GM18870 (cell line): ENCODE results near the gene TSPAN9.

Experiments
- ATAC-seq: cut with Tn5 transposase; IDR thresholded peaks from one replicate; pipeline ENCODE4 v1.9.1; 2021; ENCODE audit warnings: moderate library complexity; ENCODE audit not compliant: unreplicated experiment

TSPAN9 gene

DNA sequence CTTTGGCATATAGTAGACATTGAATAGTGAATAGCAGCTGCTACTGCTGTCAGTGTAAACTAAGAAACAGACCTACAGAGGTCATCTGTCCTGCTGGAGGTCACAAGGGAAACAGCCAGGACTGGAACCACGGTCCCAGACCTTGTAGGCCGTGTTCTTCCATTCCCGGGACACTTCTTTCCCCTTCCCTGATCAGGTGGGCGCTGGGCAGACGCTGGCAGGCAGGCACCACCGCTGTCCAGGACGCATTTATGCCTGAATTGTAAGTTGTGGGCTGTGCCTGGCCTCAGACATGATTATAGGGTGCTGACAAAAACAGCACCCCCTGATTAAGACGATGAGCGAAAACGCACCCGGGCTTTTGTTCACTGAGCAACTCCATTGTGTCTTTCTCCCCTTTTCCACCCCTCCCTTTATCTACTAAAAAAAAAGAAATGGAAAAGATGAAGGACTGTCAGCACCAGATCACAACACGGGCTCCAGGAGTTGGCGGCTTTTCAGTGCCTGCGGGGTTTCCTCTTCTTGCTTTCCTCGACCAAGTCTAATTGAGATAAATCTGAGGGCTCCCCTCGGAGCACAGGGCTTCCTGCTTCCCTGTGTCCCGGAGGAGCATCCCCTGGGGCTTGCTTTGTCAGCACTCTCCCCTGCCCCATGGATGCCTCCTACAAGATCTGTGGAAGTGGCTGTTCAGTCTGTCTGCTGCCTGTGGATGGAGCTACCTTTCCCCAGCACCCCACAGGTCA is 80.6 kb downstream of the TSPAN9 start:
- ATAC-seq = no peak

DNA sequence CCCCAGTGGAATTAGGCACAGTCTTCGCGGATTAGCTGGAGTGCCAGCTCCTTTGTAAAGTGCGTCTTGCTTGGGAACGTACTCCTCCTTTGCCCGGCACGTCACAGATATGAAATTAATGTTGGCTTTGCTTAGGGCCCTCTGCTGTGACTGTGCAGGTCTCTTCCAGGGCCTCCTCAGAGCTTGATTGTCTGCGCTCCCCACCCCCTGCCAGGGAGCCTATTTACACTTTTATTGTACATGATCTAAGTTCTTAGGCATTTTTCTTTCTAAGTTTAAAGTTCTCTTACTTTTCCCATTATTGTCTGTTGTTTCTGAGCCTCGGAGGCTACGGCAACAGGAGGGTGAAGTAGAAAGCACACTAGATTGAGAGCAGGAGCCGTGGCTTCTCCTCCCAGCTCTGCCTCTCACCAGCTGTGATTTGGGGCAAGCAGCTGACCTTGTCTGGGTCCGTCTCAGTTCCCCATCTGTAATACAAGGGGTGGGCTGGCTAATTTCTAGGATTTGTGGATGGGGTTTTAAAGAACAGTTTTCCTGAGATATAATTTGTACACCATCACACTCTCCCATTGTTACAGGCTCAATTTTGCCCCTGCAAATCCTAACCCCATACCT is 81.8 kb downstream of the TSPAN9 start:
- no peak for ATAC-seq

DNA sequence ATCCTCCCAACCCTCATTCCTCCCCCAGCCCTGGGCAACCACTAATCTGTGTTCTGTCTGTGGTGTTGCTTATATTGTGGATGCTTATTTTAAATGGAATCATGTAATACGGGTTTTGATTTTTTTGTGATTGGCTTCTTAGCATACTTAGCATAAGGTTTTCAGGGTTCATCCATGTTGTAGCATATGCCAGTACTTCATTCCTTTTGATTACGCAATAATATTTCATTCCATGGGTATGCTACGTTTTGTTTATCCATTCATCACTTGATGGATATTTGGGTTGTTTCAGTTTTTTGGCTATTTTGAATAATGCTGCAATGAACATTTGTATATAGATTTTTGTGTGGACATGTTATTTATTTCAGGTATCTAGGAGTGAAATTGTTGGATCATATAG is 82.9 kb downstream of the TSPAN9 start:
- ATAC-seq = no peak

DNA sequence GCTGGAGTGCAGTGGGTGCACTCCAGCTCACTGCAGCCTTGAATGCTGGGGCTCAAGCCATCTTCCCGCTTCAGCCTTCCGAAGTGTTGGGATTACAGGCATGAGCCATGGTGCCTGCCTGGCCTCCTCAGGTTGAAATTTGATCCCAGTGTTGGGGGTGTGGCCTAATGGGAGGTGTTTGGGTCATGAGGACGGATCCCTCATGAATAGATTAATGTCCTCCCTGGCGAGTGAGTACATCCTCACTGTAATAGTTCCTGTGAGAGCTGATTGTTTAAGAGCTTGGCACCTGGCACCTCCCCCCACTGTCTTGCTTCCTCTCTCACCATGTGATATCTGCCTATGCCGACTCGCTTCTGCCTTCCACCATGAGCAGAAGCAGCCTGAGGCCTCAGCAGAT is 84.7 kb downstream of the TSPAN9 start:
- ATAC-seq = no peak

DNA sequence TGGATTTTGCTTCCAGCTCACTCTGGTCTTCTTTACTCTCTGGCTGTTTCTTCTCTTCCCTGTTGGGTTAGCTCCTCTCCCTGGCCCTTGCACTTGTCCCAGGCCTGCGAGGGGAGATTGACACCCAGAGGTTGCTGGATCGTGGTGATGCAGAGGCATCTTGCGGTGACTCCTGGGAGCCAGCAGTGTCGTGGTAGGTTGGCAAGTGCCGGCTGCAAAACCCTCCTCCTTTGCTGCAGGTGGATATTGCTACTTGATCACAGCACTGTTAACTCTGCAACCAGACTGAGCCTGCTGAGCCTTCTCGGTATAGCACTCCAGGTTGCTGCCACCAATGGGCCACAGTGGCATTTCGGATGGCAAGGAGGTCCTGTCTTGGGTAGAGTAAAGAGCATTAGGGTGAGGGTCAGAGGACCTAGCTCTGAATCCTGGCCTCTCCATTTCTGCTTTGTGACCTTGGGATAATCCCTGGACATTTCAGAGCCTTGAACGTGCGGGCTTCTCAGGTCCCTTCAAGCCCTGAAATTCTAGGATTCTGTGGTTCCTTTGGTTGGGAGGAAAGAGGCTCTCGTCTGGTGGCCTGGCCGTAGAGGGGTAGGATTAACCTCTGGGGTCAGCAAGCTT is 87.4 kb downstream of the TSPAN9 start:
- no peak for ATAC-seq

DNA sequence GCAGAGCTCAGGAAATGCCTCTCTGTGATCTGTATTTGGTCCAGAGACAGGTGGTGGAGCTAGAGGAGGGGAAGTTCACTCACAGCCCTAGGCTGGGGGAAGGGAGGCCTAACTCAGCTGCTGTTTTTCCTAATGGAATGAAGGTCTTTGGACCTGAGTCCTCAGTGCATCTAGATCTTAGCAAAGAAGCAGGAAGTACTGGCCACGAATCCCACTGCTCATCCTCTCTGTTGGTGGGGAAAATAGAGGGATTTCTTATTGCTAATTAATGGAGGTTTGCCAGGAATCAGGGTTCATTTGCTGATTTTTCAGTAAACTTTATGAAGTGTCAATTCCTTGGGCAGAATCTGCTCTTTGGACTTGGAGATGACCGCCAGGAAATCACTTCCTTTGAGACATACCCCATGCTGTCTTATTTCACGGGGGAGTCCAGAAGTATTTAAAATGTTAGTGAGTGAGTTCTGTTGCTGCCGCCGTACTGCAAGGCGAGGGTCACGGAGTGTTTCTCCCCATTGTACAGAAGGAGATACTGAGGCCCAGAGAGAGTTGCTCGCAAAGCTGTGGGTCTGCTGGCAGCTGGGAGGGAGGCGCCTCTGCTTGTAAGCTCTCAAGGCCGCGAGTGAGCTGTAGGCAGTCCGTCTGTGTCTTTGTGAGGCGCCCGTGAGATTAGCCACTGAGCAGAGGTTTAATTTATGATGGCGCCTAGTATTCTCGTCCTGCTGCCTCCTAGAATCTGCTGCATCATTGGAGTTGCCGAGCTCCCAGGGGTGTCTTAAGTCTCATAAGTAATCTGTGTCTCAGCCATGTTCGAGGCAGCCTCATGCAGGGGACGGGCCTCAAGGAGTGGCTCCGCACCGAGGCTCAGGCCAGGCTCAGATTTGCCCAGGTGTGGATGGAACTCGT is 88.2 kb downstream of the TSPAN9 start:
- no peak for ATAC-seq

DNA sequence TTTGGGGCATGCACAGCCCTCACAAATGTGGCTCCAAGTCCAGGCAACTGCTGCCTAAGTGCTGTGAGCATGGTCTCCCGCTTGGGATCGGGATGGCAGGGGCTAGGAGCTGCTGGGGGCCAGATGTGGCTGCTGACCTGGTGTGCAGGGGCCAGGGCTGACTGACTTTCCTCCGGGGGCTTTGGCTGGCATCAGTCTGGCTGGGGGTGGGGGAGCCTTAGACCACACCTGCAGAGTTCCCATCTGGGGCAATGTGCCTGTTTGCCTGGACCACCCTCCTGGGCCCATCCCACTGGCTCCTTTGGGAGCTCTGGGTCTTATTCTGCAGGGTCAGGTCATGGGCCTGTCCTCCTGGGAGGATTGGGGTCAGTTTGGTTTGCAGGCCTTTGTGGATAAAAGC is 90.5 kb downstream of the TSPAN9 start:
- no peak for ATAC-seq

DNA sequence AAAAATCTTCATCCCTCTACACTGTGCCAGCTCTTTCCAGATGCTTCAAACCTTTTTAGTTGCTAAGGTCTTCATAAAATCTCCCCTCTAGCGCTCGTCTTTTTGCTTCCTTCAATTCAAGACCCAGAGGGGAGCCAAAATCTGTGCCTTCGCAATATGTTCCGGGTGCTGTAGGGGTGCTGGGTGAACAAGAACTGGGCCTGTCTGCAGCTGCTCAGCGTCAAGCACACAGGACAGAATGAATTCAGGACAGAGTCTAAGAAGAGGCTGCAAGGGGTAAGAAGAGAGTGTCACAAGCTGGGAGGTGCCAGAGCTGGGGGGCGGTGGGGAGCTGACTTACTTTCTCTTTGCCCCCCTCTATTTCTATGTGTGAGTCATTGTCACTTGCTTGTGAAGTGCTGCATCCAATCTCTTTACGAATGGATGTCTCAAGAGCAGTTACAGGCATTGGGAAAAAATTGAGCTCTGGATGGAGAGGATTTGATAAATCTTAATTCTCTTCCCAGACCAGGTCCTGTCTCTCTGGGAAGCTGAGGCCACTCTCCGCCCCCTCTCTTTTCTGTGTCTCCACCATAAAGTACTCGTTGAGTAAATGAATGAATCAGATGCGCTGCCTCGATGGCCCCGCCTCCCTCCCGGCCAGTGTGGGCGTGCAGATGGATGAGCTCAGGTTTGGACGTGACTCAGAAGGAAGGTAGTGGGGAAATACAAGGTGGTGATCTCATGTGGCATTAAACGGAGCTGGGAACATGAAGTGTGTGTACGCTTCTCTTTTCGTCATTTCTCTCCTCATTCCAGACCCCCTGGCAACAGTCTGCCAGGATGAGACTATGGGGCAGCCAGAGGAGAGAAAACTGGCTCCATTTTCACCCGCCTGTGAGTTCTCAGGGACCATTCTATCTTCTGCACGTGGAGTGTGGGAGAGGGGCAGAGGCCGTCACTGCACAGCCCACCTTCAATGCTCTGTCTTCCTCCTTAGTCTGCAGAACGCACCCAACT is 91.3 kb downstream of the TSPAN9 start:
- no peak for ATAC-seq

DNA sequence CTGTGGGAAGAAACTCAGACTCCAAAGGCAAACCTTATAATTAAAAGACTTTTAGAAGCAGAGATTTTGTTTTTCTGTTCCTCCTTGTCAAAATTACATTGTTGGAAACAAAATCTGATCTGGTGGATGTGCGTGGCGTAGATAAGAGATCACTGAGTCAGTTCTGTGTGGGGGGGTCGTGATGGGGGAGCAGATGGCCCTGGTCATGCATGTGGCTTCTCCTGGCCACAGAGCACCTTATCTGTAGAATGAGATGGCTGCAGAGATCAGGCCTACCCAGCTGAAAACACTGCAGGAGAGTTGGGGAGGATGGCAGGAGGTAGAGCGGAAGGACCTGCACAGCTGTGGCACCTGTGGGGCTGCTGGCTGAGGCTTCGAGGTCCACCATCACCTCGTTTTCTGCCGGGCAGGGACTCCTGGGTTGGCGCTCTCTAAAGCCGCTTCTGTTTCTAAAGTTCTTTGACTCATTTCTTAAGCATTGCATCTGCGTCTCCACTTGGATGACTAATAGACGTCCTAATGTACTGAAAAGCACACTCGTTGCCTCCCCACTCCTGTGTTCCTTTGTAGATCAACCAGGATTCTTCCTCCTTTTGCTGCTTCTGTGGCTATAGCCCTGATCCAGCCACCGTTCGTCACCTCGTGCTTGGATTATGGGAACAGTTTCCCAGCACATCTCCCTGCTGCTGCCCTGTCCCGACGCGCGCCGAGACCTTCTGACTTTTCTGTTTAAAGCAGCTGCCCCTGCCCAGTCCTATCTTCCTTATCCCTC is 93.4 kb downstream of the TSPAN9 start:
- no peak for ATAC-seq

DNA sequence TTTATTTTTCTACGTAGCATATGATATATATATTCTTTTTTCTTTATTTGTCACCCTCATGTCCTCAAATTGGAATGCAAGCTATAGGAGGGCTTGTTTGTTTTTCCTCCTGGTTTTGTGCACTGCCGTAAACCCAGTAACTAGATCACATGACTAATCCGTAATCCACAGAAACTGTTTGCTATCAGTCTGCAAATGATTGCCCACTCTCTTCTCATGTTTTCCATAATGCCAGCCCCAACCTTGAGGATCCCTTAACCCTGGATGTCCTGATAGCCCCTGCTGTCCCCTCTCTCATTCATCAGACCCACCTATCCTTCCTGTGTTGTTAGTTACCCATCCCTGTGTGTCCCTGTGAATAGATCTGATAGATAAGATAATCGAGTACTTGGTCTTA is 94.0 kb downstream of the TSPAN9 start:
- no peak for ATAC-seq

DNA sequence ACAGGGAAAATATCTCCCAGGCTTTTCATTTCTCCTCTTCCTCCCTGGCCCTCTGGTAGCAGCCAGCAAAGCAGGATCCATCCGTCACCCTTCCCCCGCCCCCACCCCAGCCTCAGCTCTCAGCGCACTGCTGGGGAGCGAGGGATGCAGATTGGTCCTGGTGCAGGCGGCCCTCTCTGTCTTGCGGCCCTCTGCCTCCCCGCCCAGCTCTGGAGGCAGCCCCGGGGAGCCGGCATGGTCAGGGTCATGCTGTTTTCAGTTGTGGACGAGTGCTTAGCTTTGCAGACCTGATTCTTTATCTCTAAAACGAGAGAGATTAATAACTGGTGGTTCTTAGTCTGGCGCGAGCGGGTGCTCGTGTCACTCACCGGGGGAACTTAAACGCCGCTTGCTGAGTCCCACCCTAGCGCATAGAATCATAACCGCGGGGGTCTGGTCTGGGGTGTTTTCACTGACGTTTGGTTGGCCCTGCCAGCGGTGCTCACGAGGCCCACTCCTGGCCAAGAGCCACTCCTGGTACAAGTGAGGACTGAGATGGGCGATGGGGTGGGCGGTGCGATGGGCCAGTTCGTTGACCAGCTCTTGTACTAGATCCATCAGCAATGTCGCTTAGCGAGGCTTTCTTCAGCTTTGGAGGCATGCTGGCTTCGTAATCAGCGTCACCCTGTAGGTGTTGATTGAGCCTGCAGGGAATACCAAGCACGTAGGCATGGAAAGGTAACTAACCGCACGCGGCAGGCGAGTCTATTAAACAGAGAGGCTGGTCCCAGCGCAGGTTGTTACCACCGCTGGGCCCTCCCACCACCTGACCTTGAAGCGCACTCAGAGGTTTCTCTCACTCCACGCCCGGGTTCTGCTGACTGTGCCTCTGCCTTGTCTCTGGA is 95.2 kb downstream of the TSPAN9 start:
- ATAC-seq = no peak

DNA sequence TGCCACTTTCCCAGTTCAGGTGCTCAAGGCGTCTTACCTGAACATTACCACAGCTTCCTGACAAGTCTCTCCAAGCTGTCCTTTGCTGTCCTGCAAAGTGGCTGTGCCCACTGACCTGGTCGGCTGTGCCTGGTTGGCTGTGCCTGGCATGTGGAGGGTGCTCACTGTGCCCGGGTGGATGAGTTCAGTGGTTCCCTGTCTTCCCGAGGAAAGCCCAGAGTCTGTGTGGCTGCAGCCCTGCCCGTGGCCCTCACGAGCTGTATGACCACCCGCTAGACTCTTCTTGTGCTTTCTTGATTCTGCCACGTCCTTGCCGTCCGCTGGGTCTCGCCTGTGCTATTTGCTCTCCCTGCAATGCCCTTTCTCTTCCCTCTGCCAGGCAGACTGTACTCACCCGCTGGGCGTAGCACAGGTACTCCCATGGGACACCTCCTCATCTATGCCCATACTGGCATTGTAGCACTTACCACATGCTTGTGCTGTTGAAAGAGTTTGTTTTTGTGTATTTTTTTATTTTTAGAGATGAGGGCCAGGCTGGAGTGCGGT is 95.9 kb downstream of the TSPAN9 start:
- ATAC-seq = no peak

DNA sequence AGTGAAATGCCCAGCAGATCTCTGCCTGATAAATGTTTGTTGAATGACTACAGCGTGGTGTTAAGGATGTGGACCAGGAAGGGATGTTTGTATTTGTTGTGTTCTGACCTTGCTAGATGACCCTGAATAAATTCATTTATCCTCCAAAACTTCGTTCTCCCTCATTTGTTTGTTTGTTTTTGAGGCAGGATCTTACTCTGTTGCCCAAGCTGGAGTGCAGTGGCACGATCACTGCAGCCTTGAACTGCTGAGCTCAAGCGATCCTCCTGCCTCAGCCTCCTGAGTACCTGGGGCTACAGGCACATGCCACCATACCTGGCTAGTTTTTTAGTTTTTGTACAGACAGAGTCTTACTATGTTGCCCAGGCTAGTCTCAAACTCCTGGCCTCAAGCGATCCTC is 96.7 kb downstream of the TSPAN9 start:
- no peak for ATAC-seq

DNA sequence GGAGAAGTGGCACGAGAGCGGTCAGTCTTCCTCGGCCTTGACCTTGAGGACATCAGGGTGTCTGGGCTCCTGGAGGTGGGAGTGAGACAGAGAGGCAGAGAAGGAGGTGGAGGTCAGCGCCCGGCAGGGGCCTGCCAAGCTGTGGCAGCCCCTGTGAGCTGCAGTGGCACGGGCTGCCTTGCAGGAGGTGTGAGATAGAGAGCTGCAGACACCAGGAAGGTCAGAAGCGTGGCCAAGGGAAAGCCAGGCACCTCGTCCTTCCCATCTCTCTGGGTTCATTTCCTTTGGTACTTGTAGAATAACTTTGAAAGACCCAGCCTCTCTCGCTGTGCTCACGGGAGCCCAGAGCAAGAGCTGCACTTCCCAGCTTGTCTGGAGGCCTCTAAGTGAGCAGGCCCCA is 98.1 kb downstream of the TSPAN9 start:
- ATAC-seq = no peak

DNA sequence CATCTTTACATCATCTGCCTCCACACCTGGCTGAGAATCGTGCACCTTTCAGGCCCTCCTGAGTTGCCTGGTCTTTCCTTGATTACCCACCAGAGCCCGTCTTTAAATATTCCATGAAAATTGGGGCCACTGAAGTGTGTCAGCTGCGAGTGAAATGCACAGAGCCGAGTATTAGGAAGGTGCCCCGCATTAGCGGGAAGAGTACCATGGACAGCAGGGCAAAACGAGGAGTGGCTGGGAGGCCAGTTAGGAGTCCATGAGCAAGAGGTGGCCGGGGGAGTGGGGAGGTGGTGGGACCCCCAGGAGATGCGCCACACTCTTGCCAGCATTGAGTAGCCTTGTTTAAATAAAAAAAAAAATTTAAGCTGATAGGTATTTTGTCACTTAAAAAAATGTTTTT is 99.6 kb downstream of the TSPAN9 start:
- ATAC-seq = no peak

DNA sequence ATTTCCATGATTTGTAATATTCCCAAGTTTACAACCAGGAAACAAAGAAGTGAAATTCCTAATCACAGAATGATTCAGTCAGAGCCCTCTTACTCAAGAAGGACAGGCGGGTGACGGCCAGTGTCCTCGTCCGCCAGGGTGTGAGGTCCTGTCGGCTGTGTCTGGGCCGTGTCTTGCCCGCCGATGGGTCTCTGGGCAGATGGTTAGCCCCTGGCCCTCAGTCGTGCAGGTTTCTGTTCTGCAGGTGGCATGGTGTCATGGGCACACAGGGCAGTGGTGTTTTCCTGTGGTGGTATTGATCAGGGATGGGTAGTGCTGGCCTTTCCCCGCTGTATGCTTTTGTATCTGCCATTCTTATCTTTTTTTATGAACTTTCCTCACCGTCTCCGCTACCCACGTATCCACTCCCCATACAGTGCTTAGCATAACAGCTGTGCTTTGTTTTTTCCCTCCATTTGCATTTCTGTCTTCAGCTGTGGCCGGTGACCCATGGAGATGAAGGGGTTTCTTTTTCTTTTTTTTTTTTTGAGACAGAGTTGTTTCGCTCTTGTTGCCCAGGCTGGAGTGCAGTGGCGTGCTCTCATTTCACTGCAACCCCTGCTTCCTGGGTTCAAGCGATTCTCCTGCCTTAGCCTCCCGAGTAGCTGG is 100.7 kb downstream of the TSPAN9 start:
- no peak for ATAC-seq

DNA sequence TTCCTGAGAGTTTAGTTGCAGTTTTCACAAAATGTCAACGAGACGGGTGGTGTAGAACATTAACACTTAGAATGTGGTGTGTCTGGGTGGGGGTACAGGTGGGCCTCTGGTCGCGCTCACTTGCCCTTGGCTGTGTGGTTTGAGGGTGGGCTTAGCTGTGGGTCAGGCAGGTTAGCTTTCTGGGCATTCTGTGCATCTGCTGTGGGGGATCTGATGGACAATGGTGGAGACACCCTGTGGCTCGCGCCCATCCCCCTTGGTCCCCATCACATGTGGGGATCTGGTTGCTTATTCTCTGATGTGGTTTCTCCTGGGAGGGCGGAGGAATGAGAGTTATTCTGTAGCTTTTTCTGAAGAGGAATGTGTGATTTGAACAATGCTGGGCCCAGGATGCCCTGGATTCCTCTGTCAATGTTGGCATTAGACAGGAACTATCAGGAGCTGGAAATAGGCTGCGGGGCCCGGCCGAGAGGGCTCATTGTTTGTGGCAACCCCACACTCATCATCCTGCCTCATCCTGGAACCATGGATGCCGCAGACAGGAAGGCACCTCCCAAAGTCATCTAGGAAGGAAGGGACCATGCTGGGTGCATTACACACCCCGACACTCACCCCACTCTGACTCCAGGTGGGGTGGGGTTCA is 101.6 kb downstream of the TSPAN9 start:
- no peak for ATAC-seq
